GM13976 (cell line): ENCODE measurements around the gene PUS7L.

ENCODE experiments used
- DNase-seq: peaks from one replicate; pipeline ENCODE4 v3.0.0; 2012; ENCODE audit warnings: low spot score
- CTCF ChIP-seq: IDR thresholded peaks from 2 replicates; pipeline ENCODE4 v1.5.1; 2012; ENCODE audit warnings: borderline replicate concordance, mild to moderate bottlenecking; ENCODE audit not compliant: insufficient read depth; ENCODE audit errors: extremely low read depth, missing control alignments, control extremely low read depth
- in situ Hi-C: fragments of 300-500 bp; cut with MboI; formaldehyde crosslinking; loops from one replicate; pipeline ENCODE4 v1.12.0; 2022; ENCODE audit warnings: low sequenced_read_pairs, mixed read lengths, inconsistent platforms; ENCODE audit not compliant: unreplicated experiment

PUS7L gene

GRCh38 chr12:43797561-43798217, 39.1 kb upstream of the PUS7L start:
- in situ Hi-C loops, result no loop called here
- DNase-seq, result no peak
- TF ChIP-seq CTCF, result no peak

- in situ Hi-C loops, result no loop called here
- no peak for DNase-seq
- no peak for TF ChIP-seq CTCF
Measured at GRCh38 chr12:43795716-43796280, 37.2 kb upstream of the PUS7L start.

GRCh38 chr12:43789941-43790340, 31.4 kb upstream of the PUS7L start:
- in situ Hi-C loops, result no loop called here
- no peak for TF ChIP-seq CTCF
- no peak for DNase-seq

- DNase-seq, result no peak
- TF ChIP-seq CTCF, result no peak
- in situ Hi-C loops, result no loop called here
Measured at GRCh38 chr12:43786899-43787693, 28.5 kb upstream of the PUS7L start.

- peak; percentile 31 for TF ChIP-seq CTCF
- DNase-seq, result no peak
- in situ Hi-C loops, result loop anchor here (5.0 kb wide), 1 partner anchor 96 kb away; no protein-coding TSS in a partner anchor
Measured at GRCh38 chr12:43776498-43776897, 17.9 kb upstream of the PUS7L start.

GRCh38 chr12:43766291-43766690, 7.7 kb upstream of the PUS7L start:
- DNase-seq, result no peak
- in situ Hi-C loops, result no loop called here
- no peak for TF ChIP-seq CTCF
